ENCODE results near the gene NEK5. TPM values are rescaled to one million over a fixed set of nuclear protein-coding genes. Genes with fewer than 3 reads are reported as not detected.

NEK5 gene
- total RNA-seq, 2 donors from 2014 or later: not detected

DNA sequence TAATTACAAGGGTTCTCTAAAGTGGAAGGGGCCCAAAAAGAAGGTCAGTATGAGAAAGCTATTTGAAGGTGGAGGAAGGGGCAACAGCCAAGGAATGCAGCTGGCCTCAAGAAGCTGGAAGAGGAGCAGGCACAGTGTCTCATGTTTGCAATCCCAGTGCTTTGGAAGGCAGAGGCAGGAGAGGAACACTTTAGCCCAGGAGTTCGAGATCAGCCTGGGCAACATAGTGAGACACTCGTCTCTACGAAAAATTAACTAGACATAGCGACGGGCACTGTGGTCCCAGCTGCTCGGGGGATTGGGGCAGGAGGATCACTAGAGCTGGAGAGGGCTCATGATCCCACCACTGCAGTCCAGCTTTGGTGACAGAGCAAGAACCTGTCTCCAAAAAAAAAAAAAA lies 31.2 kb upstream of the NEK5 start:
- no peaks in the 10 kb centered on the region for H3K27me3 Mint-ChIP-seq
- DNase-seq: no peak
- peak overlapping the region; percentile 89 for H3K4me3 Mint-ChIP-seq
- H3K9me3 ChIP-seq (ENCODE audit: control insufficient read depth, low read length, poor library complexity, severe bottlenecking): no peaks in the 10 kb centered on the region
- no peaks in the 10 kb centered on the region for H3K36me3 Mint-ChIP-seq (ENCODE audit: low read depth)
- no peak for ATAC-seq
- H3K27ac Mint-ChIP-seq: peak overlapping the region; percentile 80
- peaks cover 21% of the 10 kb centered on the region for H3K4me1 Mint-ChIP-seq

- ATAC-seq (peak; percentile 80), DNase-seq (peak; percentile 20 to 44 (median 39))
- no peaks in the 10 kb centered on the region for H3K9me3 ChIP-seq (ENCODE audit: control insufficient read depth, low read length, poor library complexity, severe bottlenecking)
- Mint-ChIP-seq H3K27me3 (no peaks in the 10 kb centered on the region), H3K4me1 (peaks cover 21% of the 10 kb centered on the region), H3K36me3 (ENCODE audit: low read depth) (no peaks in the 10 kb centered on the region), H3K4me3 (peak within 1 kb of the TSS; percentile 89), H3K27ac (peak within 1 kb of the TSS; percentile 80)
Measured at GRCh38 chr13:52159159-52159982, 30.5 kb upstream of the NEK5 start, which contains the start of gene NEK3. Gene NEK3 (minus strand): TSS chr13:52159597. CDS start chr13:52156191, 3,406 bp downstream.

DNA sequence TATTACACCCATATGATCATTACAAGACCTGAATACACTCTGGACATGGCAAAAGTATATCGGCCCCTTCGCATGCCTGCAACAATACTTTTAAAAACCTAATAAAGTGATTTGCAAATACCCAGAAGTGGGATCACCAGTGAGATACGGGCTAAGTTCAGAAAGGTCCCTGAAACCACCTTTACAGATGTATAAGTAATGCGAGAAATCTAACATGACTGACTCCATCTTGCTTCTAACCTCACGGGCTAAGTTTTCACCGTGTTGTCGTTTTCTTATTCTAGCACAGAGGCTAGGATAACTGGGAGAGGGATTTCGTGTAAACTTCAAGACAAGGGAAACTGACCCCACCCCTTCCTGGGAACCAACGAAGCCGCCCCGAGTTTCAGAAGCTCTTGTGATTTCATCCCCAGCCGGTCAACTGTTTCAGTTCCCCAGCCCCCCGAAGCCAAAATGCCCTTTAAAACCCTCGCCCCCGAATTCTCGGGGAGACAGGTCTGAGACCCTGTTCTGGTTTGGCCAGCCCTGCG lies 29.8 kb upstream of the NEK5 start:
- no peaks in the 10 kb centered on the region for H3K9me3 ChIP-seq (ENCODE audit: control insufficient read depth, low read length, poor library complexity, severe bottlenecking)
- H3K36me3 Mint-ChIP-seq (ENCODE audit: low read depth): no peaks in the 10 kb centered on the region
- DNase-seq: no peak
- H3K4me1 Mint-ChIP-seq: peaks cover 21% of the 10 kb centered on the region
- H3K27ac Mint-ChIP-seq: peak overlapping the region; percentile 80
- peak overlapping the region; percentile 89 for H3K4me3 Mint-ChIP-seq
- H3K27me3 Mint-ChIP-seq: no peaks in the 10 kb centered on the region
- no peak for ATAC-seq

GRCh38 chr13:52156724-52157261 lies 27.9 kb upstream of the NEK5 start:
- Mint-ChIP-seq H3K4me1 (peaks cover 21% of the 10 kb centered on the region), H3K36me3 (ENCODE audit: low read depth) (no peaks in the 10 kb centered on the region), H3K27me3 (no peaks in the 10 kb centered on the region), H3K4me3 (no peak overlapping the region), H3K27ac (no peak overlapping the region)
- H3K9me3 ChIP-seq (ENCODE audit: control insufficient read depth, low read length, poor library complexity, severe bottlenecking): no peaks in the 10 kb centered on the region
- DNase-seq (no peak), ATAC-seq (no peak)

- no peaks in the 10 kb centered on the region for H3K9me3 ChIP-seq (ENCODE audit: control insufficient read depth, low read length, poor library complexity, severe bottlenecking)
- ATAC-seq (no peak), DNase-seq (no peak)
- Mint-ChIP-seq H3K36me3 (ENCODE audit: low read depth) (no peaks in the 10 kb centered on the region), H3K4me1 (peaks cover 21% of the 10 kb centered on the region), H3K27ac (no peak overlapping the region), H3K4me3 (no peak overlapping the region), H3K27me3 (no peaks in the 10 kb centered on the region)
Measured at GRCh38 chr13:52155177-52155576, 26.3 kb upstream of the NEK5 start.

- H3K9me3 ChIP-seq (ENCODE audit: control insufficient read depth, low read length, poor library complexity, severe bottlenecking): no peaks in the 10 kb centered on the region
- Mint-ChIP-seq H3K36me3 (ENCODE audit: low read depth) (no peaks in the 10 kb centered on the region), H3K4me3 (no peak overlapping the region), H3K27me3 (no peaks in the 10 kb centered on the region), H3K4me1 (no peaks in the 10 kb centered on the region), H3K27ac (no peak overlapping the region)
- no peak for ATAC-seq
- no peak for DNase-seq
Measured at GRCh38 chr13:52147225-52147624, 18.4 kb upstream of the NEK5 start.

GRCh38 chr13:52141299-52141698 lies 12.4 kb upstream of the NEK5 start:
- no peak for ATAC-seq
- Mint-ChIP-seq H3K4me3 (no peak overlapping the region), H3K36me3 (ENCODE audit: low read depth) (peaks cover 2% of the 10 kb centered on the region), H3K27ac (no peak overlapping the region), H3K4me1 (no peaks in the 10 kb centered on the region), H3K27me3 (no peaks in the 10 kb centered on the region)
- no peaks in the 10 kb centered on the region for H3K9me3 ChIP-seq (ENCODE audit: control insufficient read depth, low read length, poor library complexity, severe bottlenecking)
- no peak for DNase-seq

DNA sequence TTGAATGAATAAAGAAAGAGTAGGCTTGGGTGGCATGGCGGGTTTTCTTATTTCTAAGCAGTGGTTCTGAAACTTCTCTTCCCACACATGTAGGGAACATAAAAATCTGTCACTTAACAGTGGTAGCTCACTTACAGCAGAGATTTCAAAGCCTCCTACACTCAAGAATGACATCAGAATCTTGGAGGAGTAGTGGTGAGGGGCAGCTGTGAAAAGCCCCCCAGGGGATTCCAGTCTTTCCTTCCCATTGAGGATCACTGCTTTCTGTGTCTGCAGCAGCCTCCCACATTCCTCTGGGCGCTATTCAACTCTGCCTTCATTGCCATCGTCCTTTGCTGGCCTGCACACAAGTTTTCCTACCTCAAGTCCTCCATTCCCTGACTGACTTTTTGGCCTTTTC lies 8.6 kb upstream of the NEK5 start:
- Mint-ChIP-seq H3K4me1 (no peaks in the 10 kb centered on the region), H3K27ac (no peak overlapping the region), H3K36me3 (ENCODE audit: low read depth) (peaks cover 12% of the 10 kb centered on the region), H3K27me3 (no peaks in the 10 kb centered on the region), H3K4me3 (no peak overlapping the region)
- ATAC-seq (no peak), DNase-seq (no peak)
- H3K9me3 ChIP-seq (ENCODE audit: control insufficient read depth, low read length, poor library complexity, severe bottlenecking): no peaks in the 10 kb centered on the region

DNA sequence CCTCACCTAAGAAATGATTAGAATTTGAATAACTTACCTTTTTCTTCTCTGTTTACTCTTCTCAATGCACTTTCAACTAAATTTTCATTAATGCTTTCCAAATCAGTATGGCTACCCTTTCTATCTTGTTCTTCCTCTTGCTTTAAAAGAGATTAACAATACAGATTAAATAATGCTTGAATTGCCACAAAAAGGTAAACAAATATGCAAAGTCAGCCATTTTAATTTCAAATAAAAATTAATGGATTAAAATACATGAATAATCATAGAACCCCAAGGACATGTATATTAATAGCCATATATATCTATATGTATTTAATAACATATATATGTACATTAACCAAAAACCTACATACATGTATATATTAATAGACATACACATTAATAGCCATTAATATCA lies 7.9 kb upstream of the NEK5 start:
- H3K36me3 Mint-ChIP-seq (ENCODE audit: low read depth): peaks cover 15% of the 10 kb centered on the region
- no peaks in the 10 kb centered on the region for H3K4me1 Mint-ChIP-seq

GRCh38 chr13:52130641-52131040 lies 1.8 kb upstream of the NEK5 start:
- DNase-seq: no peak
- no peak overlapping the region for H3K27ac Mint-ChIP-seq
- H3K36me3 Mint-ChIP-seq (ENCODE audit: low read depth): peaks cover 16% of the 10 kb centered on the region
- H3K4me1 Mint-ChIP-seq: peaks cover 14% of the 10 kb centered on the region
- H3K9me3 ChIP-seq (ENCODE audit: control insufficient read depth, low read length, poor library complexity, severe bottlenecking): no peaks in the 10 kb centered on the region
- peak overlapping the region; percentile 41 for H3K4me3 Mint-ChIP-seq
- no peak for ATAC-seq
- H3K27me3 Mint-ChIP-seq: peaks cover 12% of the 10 kb centered on the region

More for the DNA sequence above, 7.9 kb upstream of the NEK5 start:
- H3K4me3 Mint-ChIP-seq: no peak overlapping the region
- no peaks in the 10 kb centered on the region for H3K9me3 ChIP-seq (ENCODE audit: control insufficient read depth, low read length, poor library complexity, severe bottlenecking)
- no peak overlapping the region for H3K27ac Mint-ChIP-seq
- DNase-seq (no peak), ATAC-seq (no peak)
- no peaks in the 10 kb centered on the region for H3K27me3 Mint-ChIP-seq

- peaks cover 14% of the 10 kb centered on the region for H3K4me1 Mint-ChIP-seq
- no peak overlapping the region for H3K27ac Mint-ChIP-seq
- H3K4me3 Mint-ChIP-seq: peak overlapping the region; percentile 92
- H3K36me3 Mint-ChIP-seq (ENCODE audit: low read depth): peaks cover 15% of the 10 kb centered on the region
- ATAC-seq (peak; percentile 78), DNase-seq (peak in 2 of 3 donors; percentile 24 to 52)
- H3K9me3 ChIP-seq (ENCODE audit: control insufficient read depth, low read length, poor library complexity, severe bottlenecking): no peaks in the 10 kb centered on the region
- peaks cover 12% of the 10 kb centered on the region for H3K27me3 Mint-ChIP-seq
Measured at GRCh38 chr13:52127783-52128702, 830 bp downstream of the NEK5 start.

DNA sequence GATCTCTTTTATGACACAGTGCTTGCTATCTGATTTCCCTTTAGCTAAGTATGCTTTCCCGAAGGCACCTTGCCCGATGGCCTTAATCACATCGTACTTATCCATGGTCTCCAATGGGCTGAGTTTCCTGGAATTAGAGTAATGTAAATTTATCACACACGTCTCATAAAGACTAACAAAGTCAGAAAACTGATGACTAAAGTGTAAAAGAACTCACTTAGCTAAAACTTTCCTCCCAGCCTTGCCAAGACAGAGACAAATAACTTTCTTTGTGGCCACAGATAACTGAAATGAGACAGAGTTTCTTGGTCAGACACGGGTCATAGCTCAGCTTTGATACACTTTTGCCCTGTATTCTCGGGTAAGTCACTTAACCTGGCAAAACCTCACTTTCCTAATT lies 1.5 kb downstream of the NEK5 start:
- DNase-seq (no peak), ATAC-seq (no peak)
- Mint-ChIP-seq H3K27ac (no peak overlapping the region), H3K4me3 (peak overlapping the region; percentile 92), H3K36me3 (ENCODE audit: low read depth) (peaks cover 12% of the 10 kb centered on the region), H3K4me1 (peaks cover 14% of the 10 kb centered on the region), H3K27me3 (peaks cover 12% of the 10 kb centered on the region)
- no peaks in the 10 kb centered on the region for H3K9me3 ChIP-seq (ENCODE audit: control insufficient read depth, low read length, poor library complexity, severe bottlenecking)

DNA sequence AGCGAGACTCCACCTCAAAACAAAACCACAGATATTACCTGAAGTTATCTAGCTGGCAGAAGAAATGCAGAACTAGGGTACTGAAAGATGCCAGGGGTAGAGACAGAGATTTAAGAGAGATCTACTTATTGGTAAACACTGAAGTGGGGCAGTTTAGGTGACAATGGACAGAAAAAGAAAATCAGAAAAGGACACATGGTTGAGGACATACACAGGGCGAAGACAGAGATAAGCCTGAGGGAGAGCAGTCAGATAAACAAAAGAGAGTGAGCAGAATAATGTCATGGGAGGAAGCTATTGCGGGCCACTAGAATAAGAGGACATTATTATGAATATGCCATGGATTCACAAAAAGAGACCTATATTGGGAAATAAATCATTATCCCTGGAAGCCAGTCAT lies 3.3 kb downstream of the NEK5 start:
- ATAC-seq: no peak
- peaks cover 10% of the 10 kb centered on the region for H3K27me3 Mint-ChIP-seq
- H3K9me3 ChIP-seq (ENCODE audit: control insufficient read depth, low read length, poor library complexity, severe bottlenecking): no peaks in the 10 kb centered on the region
- H3K36me3 Mint-ChIP-seq (ENCODE audit: low read depth): peaks cover 3% of the 10 kb centered on the region
- DNase-seq: no peak
- no peak overlapping the region for H3K27ac Mint-ChIP-seq
- H3K4me1 Mint-ChIP-seq: peaks cover 14% of the 10 kb centered on the region
- H3K4me3 Mint-ChIP-seq: no peak overlapping the region
